GM03348 (cell line): ENCODE data around the gene SESN3.
"Not testable (repeated sequence)": the region's sequence is repeated elsewhere in the genome, so short reads cannot be mapped to it uniquely, and the experiment has no call there.

ENCODE experiments used
- DNase-seq: peaks from one replicate; pipeline ENCODE4 v3.0.0; 2012; ENCODE audit warnings: low spot score

Gene SESN3

GRCh38 chr11:95248666-95249467 is 17.9 kb upstream of the SESN3 start:
- DNase-seq: no peak

DNA sequence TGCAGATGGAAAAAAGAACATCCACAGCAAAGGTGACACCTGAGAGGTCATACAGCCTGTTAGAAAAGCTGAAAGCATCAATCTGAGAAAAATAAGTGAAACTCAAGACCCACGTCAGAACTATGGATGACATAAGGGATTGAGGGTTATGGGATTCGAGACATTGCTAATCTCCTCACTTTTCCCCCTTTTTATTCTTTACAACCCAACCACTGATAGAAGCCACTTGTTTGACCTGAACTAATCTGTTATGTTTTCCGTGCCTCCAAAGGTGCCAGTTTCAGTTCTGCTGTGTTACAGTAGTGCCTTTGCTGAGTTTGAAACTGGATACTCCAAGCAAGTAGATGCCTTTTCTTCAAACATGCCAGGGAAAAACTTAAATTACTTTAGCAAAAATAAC is 16.9 kb upstream of the SESN3 start:
- no peak for DNase-seq

- no peak for DNase-seq
These were observed 16.2 kb upstream of the SESN3 start for GRCh38 chr11:95247127-95247684.

DNA sequence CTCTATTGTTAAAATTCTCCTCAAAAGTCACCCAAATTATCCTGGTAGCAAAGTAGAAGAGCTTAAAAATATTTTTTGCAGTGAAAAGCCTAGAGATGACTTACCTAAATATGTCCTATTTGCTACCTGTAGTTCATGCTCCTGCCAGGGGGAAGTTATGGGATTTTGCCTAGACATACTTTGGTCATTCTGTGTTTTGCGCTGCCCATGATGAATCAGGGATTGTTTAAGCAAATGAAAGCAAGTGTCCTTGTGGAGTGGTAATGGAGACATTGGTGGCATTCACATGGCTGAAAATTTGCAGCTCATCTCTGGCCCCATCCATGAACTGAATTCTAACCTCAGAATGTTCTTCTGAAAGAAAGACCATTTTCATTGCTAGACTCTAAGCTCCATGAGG is 14.6 kb upstream of the SESN3 start:
- no peak for DNase-seq

- DNase-seq: no peak
These were observed 14.0 kb upstream of the SESN3 start for GRCh38 chr11:95245038-95245437.

GRCh38 chr11:95243673-95244072 is 12.7 kb upstream of the SESN3 start:
- DNase-seq: no peak

- no peak for DNase-seq
These were observed 12.0 kb upstream of the SESN3 start for GRCh38 chr11:95242845-95243605.

- no peak for DNase-seq
These were observed 11.3 kb upstream of the SESN3 start for GRCh38 chr11:95242091-95242844.

DNA sequence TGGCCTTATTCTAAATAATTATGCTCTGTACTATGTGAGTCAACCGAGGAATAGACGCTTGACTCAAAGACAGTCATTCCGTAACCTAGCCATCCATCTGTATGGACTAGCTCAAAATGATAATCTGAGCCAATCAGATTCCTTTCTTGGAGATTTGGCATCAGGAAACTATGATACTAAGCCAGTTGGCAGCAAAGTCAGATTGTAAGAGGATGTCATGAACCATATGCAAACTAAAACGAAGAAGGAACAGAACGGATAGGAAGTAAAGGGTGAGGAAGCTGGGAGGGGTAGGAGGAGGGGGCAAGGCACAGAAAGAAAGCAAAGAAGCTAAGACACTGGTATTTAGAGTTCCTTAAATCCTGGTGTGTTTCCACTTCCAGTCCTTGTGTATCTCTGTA is 10.7 kb upstream of the SESN3 start:
- DNase-seq: no peak

- DNase-seq: no peak
These were observed 9.1 kb upstream of the SESN3 start for GRCh38 chr11:95239871-95240649.

GRCh38 chr11:95232666-95233065 is 1.7 kb upstream of the SESN3 start:
- DNase-seq: no peak

DNA sequence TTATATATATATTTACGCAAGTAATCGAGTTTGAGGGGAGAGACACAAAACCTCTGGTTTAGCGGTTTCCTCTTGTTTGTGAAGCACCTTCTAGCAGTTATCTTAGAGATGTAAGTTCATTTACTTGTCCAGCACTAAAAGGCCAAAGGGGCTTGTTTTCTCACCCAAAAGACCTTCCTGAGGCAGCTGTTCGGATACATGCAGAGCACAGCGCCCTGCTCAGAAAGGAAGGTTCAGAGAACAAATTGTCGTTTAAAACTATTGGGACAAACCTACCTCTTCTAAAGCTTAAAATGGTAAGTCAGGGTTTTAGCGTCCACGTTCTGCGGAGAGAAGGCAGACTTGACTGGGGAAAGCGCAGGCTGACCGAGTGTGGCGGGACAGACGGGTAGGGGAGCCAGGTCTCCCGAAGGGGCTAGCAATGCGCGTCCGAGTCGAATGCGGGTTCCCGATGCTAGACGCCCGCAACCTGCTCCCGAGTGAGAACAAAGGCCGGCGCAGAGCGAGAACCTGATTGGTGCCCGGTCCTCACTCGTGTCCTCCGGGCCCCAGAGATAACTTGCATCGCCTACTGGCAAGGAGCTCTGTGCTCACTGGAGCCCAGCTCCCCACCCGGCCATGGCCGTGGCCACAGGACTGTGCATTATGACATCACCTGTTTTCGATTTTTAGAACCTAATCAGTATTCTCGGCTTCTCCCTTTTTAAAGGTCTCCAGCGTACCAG is 1.0 kb upstream of the SESN3 start:
- DNase-seq: peak; percentile 67

DNA sequence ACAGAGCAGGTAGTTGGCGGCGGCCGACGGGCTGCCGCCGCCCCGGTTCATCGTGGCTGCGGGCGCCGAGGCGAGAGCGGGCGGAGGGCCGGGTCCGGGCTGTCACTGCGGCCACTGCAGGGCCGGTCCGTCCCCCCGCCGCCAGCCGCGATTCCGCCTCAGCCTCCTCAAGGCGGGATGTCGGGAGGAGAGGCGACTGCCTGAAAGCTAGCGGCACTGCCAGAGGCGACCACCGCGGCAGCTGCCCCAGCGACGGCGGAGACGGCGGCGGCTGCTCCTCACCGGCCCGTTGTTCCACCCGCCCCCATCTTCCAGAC is 234 bp downstream of the SESN3 start:
- no peak for DNase-seq

DNA sequence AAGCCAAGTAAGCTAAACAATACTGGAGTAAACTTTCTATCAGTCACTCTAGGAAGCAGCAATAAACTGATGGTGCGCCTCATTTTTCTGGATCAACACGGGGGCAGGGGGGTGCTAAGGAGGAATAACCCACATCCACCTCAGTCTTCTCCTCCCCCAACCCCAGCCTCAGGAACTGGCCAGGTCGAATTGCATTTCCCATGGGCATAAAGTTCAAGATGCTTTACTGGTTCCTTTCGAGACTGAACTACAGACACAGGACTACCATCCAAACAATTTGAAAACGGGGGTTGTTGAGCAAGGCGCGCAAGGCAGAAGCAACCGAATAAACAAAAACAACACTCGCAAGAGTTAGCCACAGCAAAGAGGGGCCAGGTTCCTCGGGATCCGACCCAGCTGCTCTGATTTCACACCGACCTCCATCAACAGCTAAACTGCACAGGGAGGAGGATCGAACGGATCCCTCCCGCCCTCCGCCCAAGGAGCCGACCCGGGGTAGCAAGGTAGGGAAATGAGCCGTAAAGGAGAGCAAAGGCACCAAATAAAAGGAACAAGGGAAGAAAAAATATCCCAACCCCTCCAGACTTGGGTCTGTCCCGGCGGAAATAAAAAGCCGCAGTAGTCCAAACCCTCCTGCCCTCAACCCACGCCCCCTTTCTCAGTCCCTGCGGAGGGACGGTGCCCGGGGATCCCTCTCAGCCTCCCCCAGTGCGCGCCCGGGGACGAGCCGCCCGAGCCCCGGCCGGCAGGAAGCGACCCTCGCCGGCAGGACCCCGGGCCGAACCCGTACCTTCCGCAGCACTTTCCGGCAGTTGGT is 801 bp downstream of the SESN3 start:
- DNase-seq: peak; percentile 39

- peak; percentile 10 for DNase-seq
These were observed 1.6 kb downstream of the SESN3 start for GRCh38 chr11:95229199-95229992.

GRCh38 chr11:95228081-95228749 is 2.8 kb downstream of the SESN3 start:
- DNase-seq: peak; percentile 24

GRCh38 chr11:95227060-95227459 is 3.9 kb downstream of the SESN3 start:
- not testable (repeated sequence) for DNase-seq

- DNase-seq: no peak
These were observed 8.2 kb downstream of the SESN3 start for GRCh38 chr11:95222817-95223216.

DNA sequence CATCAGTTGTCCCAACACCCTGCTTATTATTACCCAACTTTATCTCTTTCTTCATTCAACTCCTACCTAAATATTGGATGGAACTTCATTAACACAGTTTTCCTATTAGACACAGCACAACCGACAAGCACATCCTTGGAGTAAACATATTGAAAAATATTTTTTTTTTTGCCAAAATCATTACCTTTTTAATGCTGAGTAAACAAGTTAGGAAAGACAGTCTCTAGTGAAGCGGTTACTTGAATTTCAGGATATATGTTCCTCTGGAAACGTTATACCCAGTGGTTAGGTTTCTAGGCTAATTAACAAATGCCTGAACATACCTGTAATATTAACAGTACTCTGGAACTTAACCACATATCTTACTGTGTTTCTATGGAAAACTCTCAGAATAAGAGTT is 11.4 kb downstream of the SESN3 start:
- no peak for DNase-seq
